HepG2 (cell line): ENCODE measurements around the gene EIF3A.

ENCODE experiments used
- GPN1 ChIP-seq: sonication (generic); formaldehyde crosslinking; IDR thresholded peaks from 2 replicates; pipeline ENCODE4 v1.5.1; 2020; ENCODE audit warnings: missing genetic modification reagents, borderline replicate concordance
- ISX ChIP-seq: sonication (generic); formaldehyde crosslinking; conservative IDR thresholded peaks from 2 replicates; pipeline ENCODE4 v1.5.0; 2020; ENCODE audit warnings: missing genetic modification reagents
- JUND ChIP-seq: sonication (generic); formaldehyde crosslinking; IDR thresholded peaks from 2 replicates; pipeline ENCODE4 v1.8.0; 2022; ENCODE audit warnings: mild to moderate bottlenecking, missing genetic modification reagents
- POLR2A ChIP-seq, 2 experiments: IDR thresholded peaks; 2 replicates each; pipeline ENCODE4 v1.6.1; 2011; ENCODE audit warnings: low read depth in 2 of 2, low read length in 2 of 2, mild to moderate bottlenecking in 1 of 2, moderate library complexity in 1 of 2; ENCODE audit not compliant: insufficient read depth in 1 of 2
- TAF1 ChIP-seq: sonication (generic); formaldehyde crosslinking; IDR thresholded peaks from 2 replicates; pipeline ENCODE4 v1.4.0; 2020; ENCODE audit warnings: missing genetic modification reagents
- ZC3H4 ChIP-seq: sonication (generic); formaldehyde crosslinking; IDR thresholded peaks from 2 replicates; pipeline ENCODE4 v1.4.0; 2020; ENCODE audit warnings: missing genetic modification reagents, borderline replicate concordance
- ZKSCAN8 ChIP-seq: IDR thresholded peaks from 2 replicates; pipeline ENCODE4 v1.6.1; 2016; ENCODE audit warnings: borderline replicate concordance, missing genetic modification reagents, missing compliant biosample characterization
- TF ChIP-seq, protein P1 (sequence below): sonication (generic); formaldehyde crosslinking; IDR thresholded peaks from 2 replicates; pipeline ENCODE4 v1.4.0; 2020; ENCODE audit warnings: missing genetic modification reagents
- TF ChIP-seq, protein P2 (sequence below): sonication (generic); formaldehyde crosslinking; IDR thresholded peaks from 2 replicates; pipeline ENCODE4 v1.5.0; 2020; ENCODE audit warnings: mild to moderate bottlenecking, missing genetic modification reagents, moderate library complexity
- TF ChIP-seq, protein P3 (sequence below): sonication (generic); formaldehyde crosslinking; IDR thresholded peaks from 2 replicates; pipeline ENCODE4 v1.8.1; 2023; ENCODE audit warnings: mild to moderate bottlenecking, missing genetic modification reagents

DNA sequence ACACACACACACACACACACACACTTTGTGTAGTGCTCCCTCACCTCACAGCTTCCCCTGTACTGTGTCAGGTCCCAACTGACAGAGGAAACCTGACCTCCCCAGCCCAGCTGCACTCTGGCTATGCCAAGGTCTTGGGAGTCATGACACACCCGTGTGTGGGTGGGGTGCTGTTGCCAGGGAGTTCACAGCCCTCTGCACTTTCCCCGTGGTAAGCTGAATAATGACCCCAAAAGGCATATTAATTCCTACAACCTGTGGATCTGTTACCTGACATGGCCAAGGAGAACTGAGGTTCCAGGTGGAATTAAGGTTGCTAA is 60.0 kb downstream of the EIF3A start:
- no peak for TF ChIP-seq TAF1 (CRISPR knock-in tag)
- no peak for TF ChIP-seq POLR2A (IDR thresholded peaks at IDR 0.05; ENCODE audit: insufficient read depth in 1 of 2, low read depth in 2 of 2, low read length in 2 of 2)
- TF ChIP-seq ZKSCAN8 (CRISPR knock-in tag), result no peak
- TF ChIP-seq, protein P1, sequence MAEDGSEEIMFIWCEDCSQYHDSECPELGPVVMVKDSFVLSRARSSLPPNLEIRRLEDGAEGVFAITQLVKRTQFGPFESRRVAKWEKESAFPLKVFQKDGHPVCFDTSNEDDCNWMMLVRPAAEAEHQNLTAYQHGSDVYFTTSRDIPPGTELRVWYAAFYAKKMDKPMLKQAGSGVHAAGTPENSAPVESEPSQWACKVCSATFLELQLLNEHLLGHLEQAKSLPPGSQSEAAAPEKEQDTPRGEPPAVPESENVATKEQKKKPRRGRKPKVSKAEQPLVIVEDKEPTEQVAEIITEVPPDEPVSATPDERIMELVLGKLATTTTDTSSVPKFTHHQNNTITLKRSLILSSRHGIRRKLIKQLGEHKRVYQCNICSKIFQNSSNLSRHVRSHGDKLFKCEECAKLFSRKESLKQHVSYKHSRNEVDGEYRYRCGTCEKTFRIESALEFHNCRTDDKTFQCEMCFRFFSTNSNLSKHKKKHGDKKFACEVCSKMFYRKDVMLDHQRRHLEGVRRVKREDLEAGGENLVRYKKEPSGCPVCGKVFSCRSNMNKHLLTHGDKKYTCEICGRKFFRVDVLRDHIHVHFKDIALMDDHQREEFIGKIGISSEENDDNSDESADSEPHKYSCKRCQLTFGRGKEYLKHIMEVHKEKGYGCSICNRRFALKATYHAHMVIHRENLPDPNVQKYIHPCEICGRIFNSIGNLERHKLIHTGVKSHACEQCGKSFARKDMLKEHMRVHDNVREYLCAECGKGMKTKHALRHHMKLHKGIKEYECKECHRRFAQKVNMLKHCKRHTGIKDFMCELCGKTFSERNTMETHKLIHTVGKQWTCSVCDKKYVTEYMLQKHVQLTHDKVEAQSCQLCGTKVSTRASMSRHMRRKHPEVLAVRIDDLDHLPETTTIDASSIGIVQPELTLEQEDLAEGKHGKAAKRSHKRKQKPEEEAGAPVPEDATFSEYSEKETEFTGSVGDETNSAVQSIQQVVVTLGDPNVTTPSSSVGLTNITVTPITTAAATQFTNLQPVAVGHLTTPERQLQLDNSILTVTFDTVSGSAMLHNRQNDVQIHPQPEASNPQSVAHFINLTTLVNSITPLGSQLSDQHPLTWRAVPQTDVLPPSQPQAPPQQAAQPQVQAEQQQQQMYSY (CRISPR knock-in tag), result no peak
- no peak for TF ChIP-seq ISX (CRISPR knock-in tag)
- no peak for TF ChIP-seq ZC3H4 (CRISPR knock-in tag)
- TF ChIP-seq GPN1 (CRISPR knock-in tag), result no peak
- TF ChIP-seq, protein P2, sequence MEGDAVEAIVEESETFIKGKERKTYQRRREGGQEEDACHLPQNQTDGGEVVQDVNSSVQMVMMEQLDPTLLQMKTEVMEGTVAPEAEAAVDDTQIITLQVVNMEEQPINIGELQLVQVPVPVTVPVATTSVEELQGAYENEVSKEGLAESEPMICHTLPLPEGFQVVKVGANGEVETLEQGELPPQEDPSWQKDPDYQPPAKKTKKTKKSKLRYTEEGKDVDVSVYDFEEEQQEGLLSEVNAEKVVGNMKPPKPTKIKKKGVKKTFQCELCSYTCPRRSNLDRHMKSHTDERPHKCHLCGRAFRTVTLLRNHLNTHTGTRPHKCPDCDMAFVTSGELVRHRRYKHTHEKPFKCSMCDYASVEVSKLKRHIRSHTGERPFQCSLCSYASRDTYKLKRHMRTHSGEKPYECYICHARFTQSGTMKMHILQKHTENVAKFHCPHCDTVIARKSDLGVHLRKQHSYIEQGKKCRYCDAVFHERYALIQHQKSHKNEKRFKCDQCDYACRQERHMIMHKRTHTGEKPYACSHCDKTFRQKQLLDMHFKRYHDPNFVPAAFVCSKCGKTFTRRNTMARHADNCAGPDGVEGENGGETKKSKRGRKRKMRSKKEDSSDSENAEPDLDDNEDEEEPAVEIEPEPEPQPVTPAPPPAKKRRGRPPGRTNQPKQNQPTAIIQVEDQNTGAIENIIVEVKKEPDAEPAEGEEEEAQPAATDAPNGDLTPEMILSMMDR (CRISPR knock-in tag), result no peak
- TF ChIP-seq JUND (CRISPR knock-in tag), result no peak
- TF ChIP-seq, protein P3, sequence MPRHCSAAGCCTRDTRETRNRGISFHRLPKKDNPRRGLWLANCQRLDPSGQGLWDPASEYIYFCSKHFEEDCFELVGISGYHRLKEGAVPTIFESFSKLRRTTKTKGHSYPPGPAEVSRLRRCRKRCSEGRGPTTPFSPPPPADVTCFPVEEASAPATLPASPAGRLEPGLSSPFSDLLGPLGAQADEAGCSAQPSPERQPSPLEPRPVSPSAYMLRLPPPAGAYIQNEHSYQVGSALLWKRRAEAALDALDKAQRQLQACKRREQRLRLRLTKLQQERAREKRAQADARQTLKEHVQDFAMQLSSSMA (CRISPR knock-in tag), result no peak
